ENCODE results near the gene IFT57. TPM values are rescaled to one million over a fixed set of nuclear protein-coding genes. Genes with fewer than 3 reads are reported as not detected.

IFT57 gene
- total and polyA plus RNA-seq, 2 of the 8 experiments (the other 6 are each of a cell fraction or from before 2014, with no cell fraction given), result 15.1 to 27.8 TPM

DNA sequence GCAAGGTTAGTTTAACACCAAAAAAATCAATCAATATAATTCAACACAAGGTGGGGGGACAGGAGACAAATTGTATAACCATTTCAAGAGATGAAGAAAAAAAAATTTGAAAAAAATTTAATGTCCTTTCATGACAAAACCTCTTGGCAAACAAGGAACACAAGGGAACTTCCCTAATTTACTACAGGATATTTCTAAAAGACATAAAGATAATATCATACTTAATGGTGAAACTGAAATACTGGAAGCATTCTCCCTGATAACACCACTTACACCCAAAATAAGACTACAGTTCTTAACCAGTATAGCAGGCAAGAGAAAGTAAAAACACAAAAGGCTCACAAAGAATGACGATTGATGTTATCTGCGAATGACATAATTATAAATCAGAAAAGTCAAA lies 44.7 kb downstream of the IFT57 start:
- no peaks in the 10 kb centered on the region for H3K9me3 ChIP-seq (ENCODE audit: insufficient read depth in 2 of 2, low read depth in 1 of 2, low read length in 1 of 2)
- H3K14ac ChIP-seq (ENCODE audit: insufficient read length), result no peak overlapping the region
- no peak overlapping the region for H2BK20ac ChIP-seq (ENCODE audit: low read length)
- no peaks in the 10 kb centered on the region for H4K20me1 ChIP-seq (replicated peaks in 1 of 2; ENCODE audit: control insufficient read depth in 1 of 2, insufficient read depth in 2 of 2, low read length in 2 of 2)
- H3K4me2 ChIP-seq (ENCODE audit: insufficient read depth in 1 of 2, low read depth in 2 of 2, low read length in 2 of 2), result no peak overlapping the region
- no peaks in the 10 kb centered on the region for H3K27me3 ChIP-seq (replicated peaks in 1 of 4; ENCODE audit: control insufficient read depth in 3 of 4, extremely low read depth in 1 of 4, insufficient read depth in 3 of 4, low read length in 3 of 4)
- CTCF ChIA-PET (ENCODE audit: partially characterized antibody), result interaction anchor here (1.3 kb wide), 1 partner anchor 8 kb away, joined by 4 read pairs; no protein-coding TSS in a partner anchor
- no peak overlapping the region for H3K23ac ChIP-seq (ENCODE audit: insufficient read length)
- no peak overlapping the region for H2BK120ac ChIP-seq (replicated peaks; ENCODE audit: low read depth, low read length)
- H3K79me2 ChIP-seq (ENCODE audit: control insufficient read depth in 1 of 2, insufficient read depth in 2 of 2, low read length in 2 of 2), result no peaks in the 10 kb centered on the region
- no peak overlapping the region for H4K91ac ChIP-seq (replicated peaks; ENCODE audit: insufficient read length, low read length)
- no peak overlapping the region for H2AFZ ChIP-seq (ENCODE audit: low read length)
- WGBS, 2 experiments (ENCODE audit: extremely low coverage in 1 of 2, insufficient coverage in 1 of 2, insufficient read length in 1 of 2, insufficient replicate concordance in 2 of 2, low coverage in 1 of 2, low lambda C conversion rate in 2 of 2, missing lambda C conversion rate in 1 of 2), result 92% methylated on average over 2 of the region's 2 CpGs; no CpG with 5 or more reads in 1 of the 2 experiments
- no peak for FAIRE-seq
- no peak overlapping the region for H2BK12ac ChIP-seq (ENCODE audit: low read depth, low read length)
- H3K9ac ChIP-seq (replicated peaks in 1 of 4; ENCODE audit: extremely low read depth in 1 of 4, low read depth in 3 of 4, low read length in 3 of 4), result no peak overlapping the region
- H3K18ac ChIP-seq (ENCODE audit: extremely low read depth, low read length), result no peak overlapping the region
- no peaks in the 10 kb centered on the region for H3K79me1 ChIP-seq (ENCODE audit: low read depth, low read length)
- no peak overlapping the region for H3K27ac ChIP-seq (ENCODE audit: low read depth, low read length)
- no peak overlapping the region for H3K4me3 ChIP-seq (ENCODE audit: extremely low read depth in 1 of 4, insufficient read depth in 2 of 4, low read depth in 3 of 4, low read length in 4 of 4)
- no peak overlapping the region for H2BK15ac ChIP-seq (ENCODE audit: low read length)
- POLR2A ChIA-PET (ENCODE audit: partially characterized antibody), result no interaction called here
- no peak overlapping the region for H3K56ac ChIP-seq (replicated peaks; ENCODE audit: insufficient read length, low read depth, low read length)
- H3K4ac ChIP-seq (replicated peaks; ENCODE audit: insufficient read length, low read depth, low read length), result no peak overlapping the region
- peaks cover 0 to 3% (median 0%) of the 10 kb centered on the region in 4 experiments; a peak in 3 of 7 replicates for H3K4me1 ChIP-seq (replicated peaks in 1 of 4; ENCODE audit: control insufficient read depth in 3 of 4, insufficient read depth in 4 of 4, low read length in 3 of 4)
- DNase-seq (ENCODE audit: low read depth in 1 of 2, low spot score in 2 of 2), result no peak
- H4K5ac ChIP-seq (ENCODE audit: insufficient read length, low read depth, low read length), result no peak overlapping the region
- no peak overlapping the region for H2AK5ac ChIP-seq (ENCODE audit: low read depth, low read length)
- no peaks in the 10 kb centered on the region for H3K36me3 ChIP-seq (ENCODE audit: control insufficient read depth in 2 of 4, insufficient read depth in 4 of 4, low read length in 3 of 4)
- H4K8ac ChIP-seq (ENCODE audit: extremely low read depth, insufficient read depth, low read length), result no peak overlapping the region
- H2BK5ac ChIP-seq (ENCODE audit: low read depth, low read length), result no peak overlapping the region
- H3K23me2 ChIP-seq (ENCODE audit: low read depth, low read length), result no peaks in the 10 kb centered on the region
- no peak for TF ChIP-seq CBX8 (IDR thresholded peaks at IDR 0.05; ENCODE audit: borderline replicate concordance, low read depth, low read length)
- no peak for TF ChIP-seq RAD21 (IDR thresholded peaks at IDR 0.05 in 1 of 2, conservative IDR thresholded peaks at IDR 0.05 in 1 of 2; ENCODE audit: low read depth in 2 of 2, low read length in 2 of 2)
- no peak for TF ChIP-seq TEAD4 (IDR thresholded peaks at IDR 0.05; ENCODE audit: low read depth, low read length)
- TF ChIP-seq, protein P1, sequence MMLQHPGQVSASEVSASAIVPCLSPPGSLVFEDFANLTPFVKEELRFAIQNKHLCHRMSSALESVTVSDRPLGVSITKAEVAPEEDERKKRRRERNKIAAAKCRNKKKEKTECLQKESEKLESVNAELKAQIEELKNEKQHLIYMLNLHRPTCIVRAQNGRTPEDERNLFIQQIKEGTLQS (IDR thresholded peaks at IDR 0.05; ENCODE audit: insufficient read depth, low read depth, low read length), result no peak
- no peak for TF ChIP-seq GTF2F1 (IDR thresholded peaks at IDR 0.05; ENCODE audit: borderline replicate concordance, low read depth, low read length)
- no peak for TF ChIP-seq FOSL1 (IDR thresholded peaks at IDR 0.05; ENCODE audit: insufficient read depth, low read depth, low read length)
- TF ChIP-seq HDAC2 (IDR thresholded peaks at IDR 0.05; ENCODE audit: borderline replicate concordance in 1 of 2, low read depth in 2 of 2, low read length in 2 of 2), result no peak
- no peak for TF ChIP-seq CHD2 (IDR thresholded peaks at IDR 0.05; ENCODE audit: low read length)
